PC-3 (cell line): ENCODE measurements around the gene DAPK1.

ENCODE experiments used
- CTCF ChIP-seq: fragments of 300-600 bp; sonication (generic); conservative IDR thresholded peaks from 2 replicates; pipeline ENCODE4 v1.5.1; 2017; ENCODE audit warnings: antibody characterized with exemption, low read depth, mild to moderate bottlenecking, low read length
- EZH2 ChIP-seq: fragments of 300-600 bp; sonication (generic); IDR thresholded peaks from one replicate; pipeline ENCODE4 v1.6.1; 2017; ENCODE audit warnings: antibody characterized with exemption, mild to moderate bottlenecking, low read length; ENCODE audit not compliant: unreplicated experiment

GRCh38 chr9:87597710-87598443, 100.2 kb downstream of the DAPK1 start:
- TF ChIP-seq CTCF (no peak), EZH2 (no peak)
